Measurements from ENCODE around the gene SOX6. TPM values are rescaled to one million over a fixed set of nuclear protein-coding genes. Genes with fewer than 3 reads are reported as not detected.
A peak's percentile ranks its signal among the peaks of the same experiment; 100 is the strongest.
"Not testable (repeated sequence)": the region's sequence is repeated elsewhere in the genome, so short reads cannot be mapped to it uniquely, and the experiment has no call there.

Gene SOX6
- total RNA-seq = 10 to 100 TPM in 1 of 8 experiments, 1 to 10 TPM in 6, under 1 TPM in 1; 0.92 to 25.7 (median 3.6) TPM

GRCh38 chr11:16356057-16356760 lies at the start of gene SOX6:
Gene SOX6, minus strand, starts transcription at chr11:16356546. Its CDS starts 15,298 bp downstream, at chr11:16341248.
- Histone ChIP-seq H3K4me1 (replicated peaks in 1 of 2) (peaks cover 12 to 41% of the 10 kb centered on the region in 2 donors), H3K4me3 (peak within 1 kb of the TSS in 1 of 5 donors; percentile 17), H3K27ac (peak within 1 kb of the TSS in 1 of 2 donors; percentile 68)
- peak in 5 of 8 experiments; percentile 60 to 92 (median 89) for ATAC-seq (replicated peaks in 6 of 8)
- in situ Hi-C loops (cut with MboI; ENCODE audit: low pct_unique_long_range_greater_than_20kb in 2 of 9, low sequenced_read_pairs in 9 of 9, unreplicated experiment in 9 of 9) = no loop called here
- 0 to 92% (median 58%) methylated on average over 2 to 3 of the region's 3 CpGs for WGBS, 10 experiments

- Histone ChIP-seq H3K4me1 (replicated peaks in 1 of 2) (peaks cover 29 to 31% of the 10 kb centered on the region in 2 donors), H3K4me3 (no peak overlapping the region), H3K27ac (no peak overlapping the region)
- in situ Hi-C loops (cut with MboI; ENCODE audit: low pct_unique_long_range_greater_than_20kb in 2 of 9, low sequenced_read_pairs in 9 of 9, unreplicated experiment in 9 of 9) = no loop called here
- ATAC-seq (replicated peaks in 6 of 8) = peak in 3 of 8 experiments; percentile 2 to 35 (median 6)
- 11 to 80% (median 61%) methylated on average over 1 to 4 of the region's 4 CpGs for WGBS, 10 experiments
These were observed 48.5 kb upstream of the SOX6 start for GRCh38 chr11:16404781-16405285.

- Histone ChIP-seq H3K4me1 (replicated peaks in 1 of 2) (peaks cover 29 to 31% of the 10 kb centered on the region in 2 donors), H3K27ac (peak overlapping the region in 1 of 2 donors; percentile 42), H3K4me3 (no peak overlapping the region)
- no peak for ATAC-seq (replicated peaks in 6 of 8)
- in situ Hi-C loops (cut with MboI; ENCODE audit: low pct_unique_long_range_greater_than_20kb in 2 of 9, low sequenced_read_pairs in 9 of 9, unreplicated experiment in 9 of 9) = no loop called here
- WGBS, 10 experiments = 0 to 80% (median 53%) methylated on average over 1 of the region's 1 CpG; no CpG with 5 or more reads in 4 of the 10 experiments
These were observed 47.5 kb upstream of the SOX6 start for GRCh38 chr11:16403851-16404250.

GRCh38 chr11:16403448-16403803 lies 47.1 kb upstream of the SOX6 start:
- in situ Hi-C loops (cut with MboI; ENCODE audit: low pct_unique_long_range_greater_than_20kb in 2 of 9, low sequenced_read_pairs in 9 of 9, unreplicated experiment in 9 of 9) = no loop called here
- peak in 5 of 8 experiments; percentile 66 to 74 (median 69) for ATAC-seq (replicated peaks in 6 of 8)
- peak overlapping the region in 1 of 2 donors; percentile 42 for H3K27ac ChIP-seq

GRCh38 chr11:16402654-16403447 lies 46.5 kb upstream of the SOX6 start:
- peak in 5 of 8 experiments; percentile 86 to 92 (median 90) for ATAC-seq (replicated peaks in 6 of 8)
- WGBS, 10 experiments = 8 to 55% (median 14%) methylated on average over 2 to 5 of the region's 5 CpGs; no CpG with 5 or more reads in 2 of the 10 experiments
- H3K4me3 ChIP-seq = no peak overlapping the region
- H3K4me1 ChIP-seq (replicated peaks in 1 of 2) = peaks cover 29 to 31% of the 10 kb centered on the region in 2 donors
- in situ Hi-C loops (cut with MboI; ENCODE audit: low pct_unique_long_range_greater_than_20kb in 2 of 9, low sequenced_read_pairs in 9 of 9, unreplicated experiment in 9 of 9) = no loop called here
- H3K27ac ChIP-seq = peak overlapping the region in 1 of 2 donors; percentile 17

More at GRCh38 chr11:16403448-16403803, 47.1 kb upstream of the SOX6 start:
- Histone ChIP-seq H3K4me1 (replicated peaks in 1 of 2) (peaks cover 29 to 31% of the 10 kb centered on the region in 2 donors), H3K4me3 (no peak overlapping the region)
- 0 to 43% (median 5%) methylated on average over 1 to 2 of the region's 2 CpGs for WGBS, 10 experiments

- in situ Hi-C loops (cut with MboI; ENCODE audit: low pct_unique_long_range_greater_than_20kb in 2 of 9, low sequenced_read_pairs in 9 of 9, unreplicated experiment in 9 of 9) = no loop called here
- WGBS, 10 experiments = 3 to 81% (median 50%) methylated on average over 1 to 2 of the region's 2 CpGs
These were observed 41.0 kb upstream of the SOX6 start for GRCh38 chr11:16397390-16397789.

GRCh38 chr11:16395601-16396000 lies 39.3 kb upstream of the SOX6 start:
- in situ Hi-C loops (cut with MboI; ENCODE audit: low pct_unique_long_range_greater_than_20kb in 2 of 9, low sequenced_read_pairs in 9 of 9, unreplicated experiment in 9 of 9) = no loop called here
- Histone ChIP-seq H3K27ac (no peak overlapping the region), H3K4me1 (replicated peaks in 1 of 2) (no peaks in the 10 kb centered on the region), H3K4me3 (no peak overlapping the region)
- WGBS, 10 experiments = 0 to 100% (median 73%) methylated on average over 1 of the region's 1 CpG; no CpG with 5 or more reads in 2 of the 10 experiments
- no peak for ATAC-seq (replicated peaks in 6 of 8)

More at GRCh38 chr11:16397390-16397789, 41.0 kb upstream of the SOX6 start:
- Histone ChIP-seq H3K4me1 (replicated peaks in 1 of 2) (peaks cover 3% of the 10 kb centered on the region in 2 donors), H3K4me3 (no peak overlapping the region), H3K27ac (no peak overlapping the region)
- no peak for ATAC-seq (replicated peaks in 6 of 8)

GRCh38 chr11:16394947-16395346 lies 38.6 kb upstream of the SOX6 start:
- in situ Hi-C loops (cut with MboI; ENCODE audit: low pct_unique_long_range_greater_than_20kb in 2 of 9, low sequenced_read_pairs in 9 of 9, unreplicated experiment in 9 of 9) = no loop called here
- Histone ChIP-seq H3K4me3 (no peak overlapping the region), H3K27ac (no peak overlapping the region), H3K4me1 (replicated peaks in 1 of 2) (no peaks in the 10 kb centered on the region)
- ATAC-seq (replicated peaks in 6 of 8) = no peak
- WGBS, 10 experiments = 5 to 100% (median 83%) methylated on average over 1 to 4 of the region's 4 CpGs

GRCh38 chr11:16393340-16393739 lies 37.0 kb upstream of the SOX6 start:
- H3K27ac ChIP-seq = no peak overlapping the region
- no peak overlapping the region for H3K4me3 ChIP-seq
- in situ Hi-C loops (cut with MboI; ENCODE audit: low pct_unique_long_range_greater_than_20kb in 2 of 9, low sequenced_read_pairs in 9 of 9, unreplicated experiment in 9 of 9) = no loop called here
- no peak for ATAC-seq (replicated peaks in 6 of 8)
- no peaks in the 10 kb centered on the region for H3K4me1 ChIP-seq (replicated peaks in 1 of 2)

- in situ Hi-C loops (cut with MboI; ENCODE audit: low pct_unique_long_range_greater_than_20kb in 2 of 9, low sequenced_read_pairs in 9 of 9, unreplicated experiment in 9 of 9) = no loop called here
- H3K27ac ChIP-seq = no peak overlapping the region
- no peaks in the 10 kb centered on the region for H3K4me1 ChIP-seq (replicated peaks in 1 of 2)
- H3K4me3 ChIP-seq = no peak overlapping the region
- ATAC-seq (replicated peaks in 6 of 8) = no peak
These were observed 36.3 kb upstream of the SOX6 start for GRCh38 chr11:16392616-16393015.

- H3K4me1 ChIP-seq (replicated peaks in 1 of 2); H3K27ac ChIP-seq; ATAC-seq (replicated peaks in 6 of 8); in situ Hi-C loops (cut with MboI; ENCODE audit: low pct_unique_long_range_greater_than_20kb in 2 of 9, low sequenced_read_pairs in 9 of 9, unreplicated experiment in 9 of 9); H3K4me3 ChIP-seq: not testable (repeated sequence)
- WGBS, 10 experiments = 67 to 80% methylated on average over 1 of the region's 2 CpGs; no CpG with 5 or more reads in 8 of the 10 experiments
These were observed 34.5 kb upstream of the SOX6 start for GRCh38 chr11:16390826-16391225.

- in situ Hi-C loops (cut with MboI; ENCODE audit: low pct_unique_long_range_greater_than_20kb in 2 of 9, low sequenced_read_pairs in 9 of 9, unreplicated experiment in 9 of 9) = no loop called here
- Histone ChIP-seq H3K4me3 (no peak overlapping the region), H3K4me1 (replicated peaks in 1 of 2) (no peaks in the 10 kb centered on the region), H3K27ac (no peak overlapping the region)
- ATAC-seq (replicated peaks in 6 of 8) = no peak
These were observed 28.8 kb upstream of the SOX6 start for GRCh38 chr11:16385099-16385498.

GRCh38 chr11:16382638-16383380 lies 26.5 kb upstream of the SOX6 start:
- WGBS, 10 experiments = 0 to 100% (median 61%) methylated on average over 1 to 2 of the region's 2 CpGs; no CpG with 5 or more reads in 1 of the 10 experiments
- no peak overlapping the region for H3K27ac ChIP-seq
- H3K4me1 ChIP-seq (replicated peaks in 1 of 2) = no peaks in the 10 kb centered on the region
- H3K4me3 ChIP-seq = no peak overlapping the region
- in situ Hi-C loops (cut with MboI; ENCODE audit: low pct_unique_long_range_greater_than_20kb in 2 of 9, low sequenced_read_pairs in 9 of 9, unreplicated experiment in 9 of 9) = no loop called here
- ATAC-seq (replicated peaks in 6 of 8) = no peak

Data from motor neuron (in vitro differentiated cells).